ENCODE data around the gene SCGB1A1.

DNA sequence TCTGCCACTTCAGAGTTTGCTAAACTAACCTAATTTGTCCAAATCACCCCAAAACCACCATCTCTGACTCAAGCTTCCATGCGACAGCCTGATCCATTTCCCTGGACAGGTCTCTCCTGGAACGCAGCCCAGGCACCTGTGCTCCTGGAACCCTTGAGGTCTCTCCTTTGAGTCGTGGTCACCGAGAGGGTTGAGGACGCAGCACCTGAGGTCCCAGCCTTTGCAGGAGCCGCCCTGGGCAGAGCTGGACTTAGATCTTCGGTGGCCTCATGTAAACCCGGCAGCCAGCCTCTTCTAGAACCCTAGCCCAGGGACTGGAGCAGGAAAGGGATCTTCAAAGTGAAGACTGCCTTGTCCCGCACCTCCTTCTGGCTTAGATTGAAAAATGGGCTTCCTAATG, 44.0 kb upstream of the SCGB1A1 start:
- TF ChIP-seq, protein P1, sequence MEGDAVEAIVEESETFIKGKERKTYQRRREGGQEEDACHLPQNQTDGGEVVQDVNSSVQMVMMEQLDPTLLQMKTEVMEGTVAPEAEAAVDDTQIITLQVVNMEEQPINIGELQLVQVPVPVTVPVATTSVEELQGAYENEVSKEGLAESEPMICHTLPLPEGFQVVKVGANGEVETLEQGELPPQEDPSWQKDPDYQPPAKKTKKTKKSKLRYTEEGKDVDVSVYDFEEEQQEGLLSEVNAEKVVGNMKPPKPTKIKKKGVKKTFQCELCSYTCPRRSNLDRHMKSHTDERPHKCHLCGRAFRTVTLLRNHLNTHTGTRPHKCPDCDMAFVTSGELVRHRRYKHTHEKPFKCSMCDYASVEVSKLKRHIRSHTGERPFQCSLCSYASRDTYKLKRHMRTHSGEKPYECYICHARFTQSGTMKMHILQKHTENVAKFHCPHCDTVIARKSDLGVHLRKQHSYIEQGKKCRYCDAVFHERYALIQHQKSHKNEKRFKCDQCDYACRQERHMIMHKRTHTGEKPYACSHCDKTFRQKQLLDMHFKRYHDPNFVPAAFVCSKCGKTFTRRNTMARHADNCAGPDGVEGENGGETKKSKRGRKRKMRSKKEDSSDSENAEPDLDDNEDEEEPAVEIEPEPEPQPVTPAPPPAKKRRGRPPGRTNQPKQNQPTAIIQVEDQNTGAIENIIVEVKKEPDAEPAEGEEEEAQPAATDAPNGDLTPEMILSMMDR (IDR thresholded peaks at IDR 0.05; ENCODE audit: low read depth, low read length), result no peak
- TF ChIP-seq POLR2A (IDR thresholded peaks at IDR 0.05; ENCODE audit: extremely low read depth, insufficient read length), result no peak
